ENCODE data around the gene VENTX.

Gene VENTX

GRCh38 chr10:133236401-133237240, 1.0 kb upstream of the VENTX start:
- H3K27me3 ChIP-seq (replicated peaks; ENCODE audit: control insufficient read depth, insufficient read depth, low read length), result no peaks in the 10 kb centered on the region; the same call in 1 of the 2 replicates
- H3K4me3 ChIP-seq (replicated peaks; ENCODE audit: low read depth, low read length), result no peak overlapping the region
- H3K36me3 ChIP-seq (ENCODE audit: control insufficient read depth, insufficient read depth, low read length), result no peaks in the 10 kb centered on the region
- TF ChIP-seq CTCF (IDR thresholded peaks at IDR 0.05; ENCODE audit: insufficient read depth, low read length, poor library complexity, severe bottlenecking), result no peak
- DNase-seq (ENCODE audit: extremely low read depth, insufficient read length), result no peak

- TF ChIP-seq CTCF (IDR thresholded peaks at IDR 0.05; ENCODE audit: insufficient read depth, low read length, poor library complexity, severe bottlenecking), result no peak
- Histone ChIP-seq H3K27me3 (replicated peaks; ENCODE audit: control insufficient read depth, insufficient read depth, low read length) (no peaks in the 10 kb centered on the region; the same call in 1 of the 2 replicates), H3K36me3 (ENCODE audit: control insufficient read depth, insufficient read depth, low read length) (no peaks in the 10 kb centered on the region), H3K4me3 (replicated peaks; ENCODE audit: low read depth, low read length) (no peak overlapping the region)
- no peak for DNase-seq (ENCODE audit: extremely low read depth, insufficient read length)
Observed at GRCh38 chr10:133237241-133237587, 441 bp upstream of the VENTX start.

GRCh38 chr10:133238466-133238804, 780 bp downstream of the VENTX start:
- TF ChIP-seq CTCF (IDR thresholded peaks at IDR 0.05; ENCODE audit: insufficient read depth, low read length, poor library complexity, severe bottlenecking), result no peak
- Histone ChIP-seq H3K36me3 (ENCODE audit: control insufficient read depth, insufficient read depth, low read length) (no peaks in the 10 kb centered on the region), H3K4me3 (replicated peaks; ENCODE audit: low read depth, low read length) (no peak overlapping the region), H3K27me3 (replicated peaks; ENCODE audit: control insufficient read depth, insufficient read depth, low read length) (no peaks in the 10 kb centered on the region; the same call in 1 of the 2 replicates)
- DNase-seq (ENCODE audit: extremely low read depth, insufficient read length), result no peak

GRCh38 chr10:133239990-133240389, 2.3 kb downstream of the VENTX start:
- H3K4me3 ChIP-seq (replicated peaks; ENCODE audit: low read depth, low read length), result no peak overlapping the region
- H3K27me3 ChIP-seq (replicated peaks; ENCODE audit: control insufficient read depth, insufficient read depth, low read length), result no peaks in the 10 kb centered on the region; the same call in 1 of the 2 replicates
- no peaks in the 10 kb centered on the region for H3K36me3 ChIP-seq (ENCODE audit: control insufficient read depth, insufficient read depth, low read length)
- no peak for DNase-seq (ENCODE audit: extremely low read depth, insufficient read length)
- TF ChIP-seq CTCF (IDR thresholded peaks at IDR 0.05; ENCODE audit: insufficient read depth, low read length, poor library complexity, severe bottlenecking), result no peak

GRCh38 chr10:133241501-133242205, 4.0 kb downstream of the VENTX start:
- Histone ChIP-seq H3K36me3 (ENCODE audit: control insufficient read depth, insufficient read depth, low read length) (no peaks in the 10 kb centered on the region), H3K27me3 (replicated peaks; ENCODE audit: control insufficient read depth, insufficient read depth, low read length) (no peaks in the 10 kb centered on the region; the same call in 1 of the 2 replicates), H3K4me3 (replicated peaks; ENCODE audit: low read depth, low read length) (peak overlapping the region; percentile 41)
- DNase-seq (ENCODE audit: extremely low read depth, insufficient read length), result peak; percentile 47
- no peak for TF ChIP-seq CTCF (IDR thresholded peaks at IDR 0.05; ENCODE audit: insufficient read depth, low read length, poor library complexity, severe bottlenecking)

All from GM06990 (cell line).